Vein endothelial cell (primary cell): Measurements from ENCODE around the gene USP35. TPM values are rescaled to one million over a fixed set of nuclear protein-coding genes. Genes with fewer than 3 reads are reported as not detected.

ENCODE experiments used
- total RNA-seq: library from RNA; depleted of rRNA; stranded (reverse); fragments of >200 nt; gene quantifications from 2 replicates; pipeline ENCODE4 v1.2.3, GENCODE V29; 2012

USP35 gene, protein sequence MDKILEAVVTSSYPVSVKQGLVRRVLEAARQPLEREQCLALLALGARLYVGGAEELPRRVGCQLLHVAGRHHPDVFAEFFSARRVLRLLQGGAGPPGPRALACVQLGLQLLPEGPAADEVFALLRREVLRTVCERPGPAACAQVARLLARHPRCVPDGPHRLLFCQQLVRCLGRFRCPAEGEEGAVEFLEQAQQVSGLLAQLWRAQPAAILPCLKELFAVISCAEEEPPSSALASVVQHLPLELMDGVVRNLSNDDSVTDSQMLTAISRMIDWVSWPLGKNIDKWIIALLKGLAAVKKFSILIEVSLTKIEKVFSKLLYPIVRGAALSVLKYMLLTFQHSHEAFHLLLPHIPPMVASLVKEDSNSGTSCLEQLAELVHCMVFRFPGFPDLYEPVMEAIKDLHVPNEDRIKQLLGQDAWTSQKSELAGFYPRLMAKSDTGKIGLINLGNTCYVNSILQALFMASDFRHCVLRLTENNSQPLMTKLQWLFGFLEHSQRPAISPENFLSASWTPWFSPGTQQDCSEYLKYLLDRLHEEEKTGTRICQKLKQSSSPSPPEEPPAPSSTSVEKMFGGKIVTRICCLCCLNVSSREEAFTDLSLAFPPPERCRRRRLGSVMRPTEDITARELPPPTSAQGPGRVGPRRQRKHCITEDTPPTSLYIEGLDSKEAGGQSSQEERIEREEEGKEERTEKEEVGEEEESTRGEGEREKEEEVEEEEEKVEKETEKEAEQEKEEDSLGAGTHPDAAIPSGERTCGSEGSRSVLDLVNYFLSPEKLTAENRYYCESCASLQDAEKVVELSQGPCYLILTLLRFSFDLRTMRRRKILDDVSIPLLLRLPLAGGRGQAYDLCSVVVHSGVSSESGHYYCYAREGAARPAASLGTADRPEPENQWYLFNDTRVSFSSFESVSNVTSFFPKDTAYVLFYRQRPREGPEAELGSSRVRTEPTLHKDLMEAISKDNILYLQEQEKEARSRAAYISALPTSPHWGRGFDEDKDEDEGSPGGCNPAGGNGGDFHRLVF
- total RNA-seq = 7.7 and 10.5 TPM in 2 replicates

DNA sequence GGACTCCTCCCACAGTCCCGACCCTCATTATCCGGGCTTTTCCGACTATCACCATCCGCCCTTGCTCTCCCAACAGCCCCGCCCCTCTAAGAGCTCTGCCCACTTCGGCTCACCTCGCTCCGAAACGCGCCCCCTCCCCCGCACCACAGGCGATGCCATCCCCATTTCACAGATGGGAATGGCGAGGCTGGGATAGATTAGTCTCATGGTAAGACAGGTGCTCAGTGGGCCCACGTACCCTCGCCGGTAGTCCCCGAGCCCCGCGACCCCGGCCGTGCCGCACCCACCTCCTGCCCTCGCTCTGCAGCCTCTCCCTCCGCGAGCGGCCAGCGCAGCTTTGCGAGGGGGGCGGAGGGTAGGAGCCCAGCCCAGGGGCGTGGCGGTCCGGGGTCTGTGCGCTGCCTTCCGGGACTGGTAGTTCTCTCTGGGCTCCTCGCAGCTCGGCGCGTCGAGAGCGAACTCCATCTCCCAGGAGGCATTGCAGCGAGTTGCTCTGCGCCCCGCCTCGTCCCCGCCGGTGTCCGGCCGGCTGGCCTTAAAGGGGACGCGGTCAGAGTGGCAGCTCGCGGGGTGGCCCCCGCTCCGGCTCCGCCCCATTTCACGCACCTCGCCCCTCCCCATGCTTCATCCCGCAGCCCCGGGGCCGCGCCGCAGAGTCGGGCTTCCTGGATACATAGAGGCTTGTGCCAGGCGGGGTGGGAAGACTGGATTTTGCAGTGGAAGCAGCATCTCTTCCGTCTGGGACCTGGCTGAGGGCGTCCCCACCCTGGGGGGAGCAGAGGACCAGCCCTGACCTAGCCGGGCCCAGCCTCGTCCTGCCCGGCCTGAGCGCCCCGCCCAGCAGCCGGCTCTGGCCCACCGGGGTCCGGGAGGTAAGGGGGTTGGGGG, at the start of gene USP35, which contains the start of gene KCTD21:
Gene USP35 (plus strand): TSS at position 634 of the 888 bp plus-strand sequence. CDS start 7,327 bp downstream, outside the sequence.
Gene KCTD21 (minus strand): TSS at position 341 of the 888 bp plus-strand sequence. CDS start 14,072 bp downstream, outside the sequence.

DNA sequence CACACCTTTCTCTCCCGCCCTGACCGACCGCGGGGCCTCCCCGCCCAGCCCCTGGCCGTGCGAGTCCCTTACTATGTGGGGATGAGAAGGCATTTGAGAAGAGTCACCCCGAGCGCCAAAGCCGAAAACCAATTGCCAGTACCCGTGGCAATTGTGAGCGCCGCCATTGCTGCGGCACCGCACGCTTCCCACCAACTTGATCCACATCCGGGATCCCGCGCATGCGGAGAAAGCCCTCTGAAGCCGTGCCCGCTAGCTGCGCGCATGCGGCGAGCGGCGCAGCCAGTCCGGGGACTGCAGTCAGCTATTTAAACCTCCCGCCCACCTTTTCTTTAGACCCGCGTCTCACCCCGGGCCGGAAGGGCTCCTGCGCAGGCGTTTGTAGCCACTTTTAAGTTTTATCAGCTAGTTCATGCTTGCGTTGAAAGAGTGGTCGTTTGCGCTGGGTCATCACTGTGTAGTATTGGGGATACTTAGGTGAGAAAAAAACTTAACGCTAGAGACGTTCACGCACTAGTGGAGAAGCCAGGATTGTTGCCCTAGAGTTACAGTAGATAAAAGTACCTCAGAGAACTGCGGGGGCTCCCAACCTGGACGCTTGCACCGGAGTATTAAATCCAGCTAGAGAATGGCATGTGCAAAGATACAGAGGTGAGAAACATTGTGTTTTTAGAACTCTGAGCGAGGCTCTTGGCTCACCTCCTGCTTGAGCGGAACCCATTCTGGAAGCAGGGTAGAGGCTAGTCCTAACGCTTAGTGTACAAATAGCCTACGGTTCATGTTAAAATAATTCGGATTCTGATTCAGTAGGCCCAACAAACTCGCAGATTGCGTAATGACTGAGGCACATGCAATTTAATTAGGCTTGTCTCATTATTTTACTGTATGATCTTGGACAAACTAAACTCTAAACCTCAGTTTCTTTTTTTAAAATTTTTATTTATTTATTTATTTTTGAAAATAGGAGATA, 49.0 kb upstream of the USP35 start, which contains the start of gene ALG8:
Gene ALG8 (minus strand): TSS at position 205 of the 970 bp plus-strand sequence. CDS start 38 bp downstream, at position 167.

Other genes starting within 250 kb of the USP35 start
- 36.6 and 43.1 TPM in 2 replicates for gene INTS4, start 194.3 kb upstream of the USP35 start, total RNA-seq
- gene KCTD14, start 165.6 kb upstream of the USP35 start, total RNA-seq = 0.48 and 1.3 TPM in 2 replicates
- not detected in 2 replicates for gene THRSP, start 125.1 kb upstream of the USP35 start, total RNA-seq
- gene NDUFC2, start 109.1 kb upstream of the USP35 start, total RNA-seq = 84.4 and 134 TPM in 2 replicates
- gene ALG8, start 49.3 kb upstream of the USP35 start, total RNA-seq = 24.7 and 25.5 TPM in 2 replicates
- gene KCTD21, start 293 bp upstream of the USP35 start, total RNA-seq = 10.2 and 10.8 TPM in 2 replicates
- 45.9 and 46.1 TPM in 2 replicates for gene GAB2, start 228.9 kb downstream of the USP35 start, total RNA-seq